Camera-type eye (tissue), 1 donor: ENCODE results near the gene RCBTB2. TPM values are rescaled to one million over a fixed set of nuclear protein-coding genes. Genes with fewer than 3 reads are reported as not detected.

Source experiments
- total RNA-seq: library from RNA; depleted of rRNA; stranded (reverse); fragments of >200 nt; gene quantifications from one replicate; pipeline ENCODE4 v1.2.3, GENCODE V29; 2014

The RCBTB2 gene
- total RNA-seq = 38.5 TPM

GRCh38 chr13:48532506-48533499, at the start of gene RCBTB2:
Gene RCBTB2, minus strand, starts transcription at chr13:48533080. Its CDS starts 11,141 bp downstream, at chr13:48521939.

Other genes with a start within 250 kb of the RCBTB2 start
- gene RB1, start 229.3 kb downstream of the RCBTB2 start, total RNA-seq = 56.1 TPM
- gene LPAR6, start 120.0 kb downstream of the RCBTB2 start, total RNA-seq = 39.4 TPM
- gene CYSLTR2, start 120.8 kb upstream of the RCBTB2 start, total RNA-seq = 1.0 TPM